ENCODE measurements around the gene NUP54. TPM values are rescaled to one million over a fixed set of nuclear protein-coding genes. Genes with fewer than 3 reads are reported as not detected.

Gene NUP54
- total and polyA plus RNA-seq, 9 of the 15 experiments (the other 6 are each of a cell fraction or from before 2014, with no cell fraction given), result 29.6 to 115 (median 67.7) TPM

DNA sequence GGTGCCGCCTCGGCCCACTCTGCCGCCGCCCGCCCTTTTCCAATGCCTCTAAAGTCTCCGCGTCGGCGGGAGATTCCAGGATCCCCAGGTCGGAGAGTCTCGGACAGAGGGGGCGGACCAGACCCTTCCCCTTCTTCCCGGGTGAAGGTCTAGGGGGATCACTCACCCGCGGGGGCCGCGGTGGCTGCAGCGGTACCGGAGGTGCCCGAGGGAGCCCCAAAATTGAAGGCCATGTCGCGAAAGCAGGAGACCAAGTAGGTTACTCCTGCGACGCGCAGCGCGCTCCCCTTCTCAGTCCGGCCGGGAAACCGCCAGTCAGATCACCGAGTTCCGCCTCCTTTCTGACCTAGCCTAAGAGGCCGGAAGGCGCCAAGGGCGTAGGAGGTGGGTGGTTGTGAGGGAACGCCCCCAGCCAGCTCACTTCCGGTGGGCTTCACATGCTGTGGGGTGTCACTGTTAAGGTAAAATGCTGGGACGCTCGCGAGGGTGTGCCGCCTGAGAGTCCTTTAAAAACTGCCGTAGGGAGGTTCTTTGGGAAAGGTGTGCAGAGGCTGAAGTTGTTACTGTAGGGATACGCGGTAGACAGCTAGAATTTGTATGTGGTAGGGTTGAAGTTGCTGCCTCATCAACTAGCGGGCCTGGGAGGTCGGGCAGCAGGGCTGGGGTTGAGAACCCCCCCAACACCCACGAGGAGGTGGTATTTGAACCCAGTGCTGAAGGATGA lies at the start of gene NUP54 (continued):
- TF ChIP-seq C11orf30 (IDR thresholded peaks at IDR 0.05; ENCODE audit: low read depth), result peak; percentile 98
- TF ChIP-seq, protein P1, sequence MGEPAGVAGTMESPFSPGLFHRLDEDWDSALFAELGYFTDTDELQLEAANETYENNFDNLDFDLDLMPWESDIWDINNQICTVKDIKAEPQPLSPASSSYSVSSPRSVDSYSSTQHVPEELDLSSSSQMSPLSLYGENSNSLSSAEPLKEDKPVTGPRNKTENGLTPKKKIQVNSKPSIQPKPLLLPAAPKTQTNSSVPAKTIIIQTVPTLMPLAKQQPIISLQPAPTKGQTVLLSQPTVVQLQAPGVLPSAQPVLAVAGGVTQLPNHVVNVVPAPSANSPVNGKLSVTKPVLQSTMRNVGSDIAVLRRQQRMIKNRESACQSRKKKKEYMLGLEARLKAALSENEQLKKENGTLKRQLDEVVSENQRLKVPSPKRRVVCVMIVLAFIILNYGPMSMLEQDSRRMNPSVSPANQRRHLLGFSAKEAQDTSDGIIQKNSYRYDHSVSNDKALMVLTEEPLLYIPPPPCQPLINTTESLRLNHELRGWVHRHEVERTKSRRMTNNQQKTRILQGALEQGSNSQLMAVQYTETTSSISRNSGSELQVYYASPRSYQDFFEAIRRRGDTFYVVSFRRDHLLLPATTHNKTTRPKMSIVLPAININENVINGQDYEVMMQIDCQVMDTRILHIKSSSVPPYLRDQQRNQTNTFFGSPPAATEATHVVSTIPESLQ (CRISPR knock-in tag; IDR thresholded peaks at IDR 0.05), result peak; percentile 51; the same call in 1 of the 2 replicates
- TF ChIP-seq TBP (optimal IDR thresholded peaks at IDR 0.05; ENCODE audit: low read depth, low read length), result peak; percentile 97
- TF ChIP-seq, protein P2, sequence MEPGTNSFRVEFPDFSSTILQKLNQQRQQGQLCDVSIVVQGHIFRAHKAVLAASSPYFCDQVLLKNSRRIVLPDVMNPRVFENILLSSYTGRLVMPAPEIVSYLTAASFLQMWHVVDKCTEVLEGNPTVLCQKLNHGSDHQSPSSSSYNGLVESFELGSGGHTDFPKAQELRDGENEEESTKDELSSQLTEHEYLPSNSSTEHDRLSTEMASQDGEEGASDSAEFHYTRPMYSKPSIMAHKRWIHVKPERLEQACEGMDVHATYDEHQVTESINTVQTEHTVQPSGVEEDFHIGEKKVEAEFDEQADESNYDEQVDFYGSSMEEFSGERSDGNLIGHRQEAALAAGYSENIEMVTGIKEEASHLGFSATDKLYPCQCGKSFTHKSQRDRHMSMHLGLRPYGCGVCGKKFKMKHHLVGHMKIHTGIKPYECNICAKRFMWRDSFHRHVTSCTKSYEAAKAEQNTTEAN (CRISPR knock-in tag; IDR thresholded peaks at IDR 0.05), result peak; percentile 90; the same call in 1 of the 2 replicates
- TF ChIP-seq, protein P3, sequence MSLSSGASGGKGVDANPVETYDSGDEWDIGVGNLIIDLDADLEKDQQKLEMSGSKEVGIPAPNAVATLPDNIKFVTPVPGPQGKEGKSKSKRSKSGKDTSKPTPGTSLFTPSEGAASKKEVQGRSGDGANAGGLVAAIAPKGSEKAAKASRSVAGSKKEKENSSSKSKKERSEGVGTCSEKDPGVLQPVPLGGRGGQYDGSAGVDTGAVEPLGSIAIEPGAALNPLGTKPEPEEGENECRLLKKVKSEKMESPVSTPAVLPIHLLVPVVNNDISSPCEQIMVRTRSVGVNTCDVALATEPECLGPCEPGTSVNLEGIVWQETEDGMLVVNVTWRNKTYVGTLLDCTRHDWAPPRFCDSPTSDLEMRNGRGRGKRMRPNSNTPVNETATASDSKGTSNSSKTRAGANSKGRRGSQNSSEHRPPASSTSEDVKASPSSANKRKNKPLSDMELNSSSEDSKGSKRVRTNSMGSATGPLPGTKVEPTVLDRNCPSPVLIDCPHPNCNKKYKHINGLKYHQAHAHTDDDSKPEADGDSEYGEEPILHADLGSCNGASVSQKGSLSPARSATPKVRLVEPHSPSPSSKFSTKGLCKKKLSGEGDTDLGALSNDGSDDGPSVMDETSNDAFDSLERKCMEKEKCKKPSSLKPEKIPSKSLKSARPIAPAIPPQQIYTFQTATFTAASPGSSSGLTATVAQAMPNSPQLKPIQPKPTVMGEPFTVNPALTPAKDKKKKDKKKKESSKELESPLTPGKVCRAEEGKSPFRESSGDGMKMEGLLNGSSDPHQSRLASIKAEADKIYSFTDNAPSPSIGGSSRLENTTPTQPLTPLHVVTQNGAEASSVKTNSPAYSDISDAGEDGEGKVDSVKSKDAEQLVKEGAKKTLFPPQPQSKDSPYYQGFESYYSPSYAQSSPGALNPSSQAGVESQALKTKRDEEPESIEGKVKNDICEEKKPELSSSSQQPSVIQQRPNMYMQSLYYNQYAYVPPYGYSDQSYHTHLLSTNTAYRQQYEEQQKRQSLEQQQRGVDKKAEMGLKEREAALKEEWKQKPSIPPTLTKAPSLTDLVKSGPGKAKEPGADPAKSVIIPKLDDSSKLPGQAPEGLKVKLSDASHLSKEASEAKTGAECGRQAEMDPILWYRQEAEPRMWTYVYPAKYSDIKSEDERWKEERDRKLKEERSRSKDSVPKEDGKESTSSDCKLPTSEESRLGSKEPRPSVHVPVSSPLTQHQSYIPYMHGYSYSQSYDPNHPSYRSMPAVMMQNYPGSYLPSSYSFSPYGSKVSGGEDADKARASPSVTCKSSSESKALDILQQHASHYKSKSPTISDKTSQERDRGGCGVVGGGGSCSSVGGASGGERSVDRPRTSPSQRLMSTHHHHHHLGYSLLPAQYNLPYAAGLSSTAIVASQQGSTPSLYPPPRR (CRISPR knock-in tag; IDR thresholded peaks at IDR 0.05; ENCODE audit: borderline replicate concordance), result 0 out of 2 replicates have a peak, but pooled peaks have one; percentile 60
- TF ChIP-seq MED1 (CRISPR knock-in tag; IDR thresholded peaks at IDR 0.05; ENCODE audit: borderline replicate concordance), result no peak
- TF ChIP-seq, protein P4, sequence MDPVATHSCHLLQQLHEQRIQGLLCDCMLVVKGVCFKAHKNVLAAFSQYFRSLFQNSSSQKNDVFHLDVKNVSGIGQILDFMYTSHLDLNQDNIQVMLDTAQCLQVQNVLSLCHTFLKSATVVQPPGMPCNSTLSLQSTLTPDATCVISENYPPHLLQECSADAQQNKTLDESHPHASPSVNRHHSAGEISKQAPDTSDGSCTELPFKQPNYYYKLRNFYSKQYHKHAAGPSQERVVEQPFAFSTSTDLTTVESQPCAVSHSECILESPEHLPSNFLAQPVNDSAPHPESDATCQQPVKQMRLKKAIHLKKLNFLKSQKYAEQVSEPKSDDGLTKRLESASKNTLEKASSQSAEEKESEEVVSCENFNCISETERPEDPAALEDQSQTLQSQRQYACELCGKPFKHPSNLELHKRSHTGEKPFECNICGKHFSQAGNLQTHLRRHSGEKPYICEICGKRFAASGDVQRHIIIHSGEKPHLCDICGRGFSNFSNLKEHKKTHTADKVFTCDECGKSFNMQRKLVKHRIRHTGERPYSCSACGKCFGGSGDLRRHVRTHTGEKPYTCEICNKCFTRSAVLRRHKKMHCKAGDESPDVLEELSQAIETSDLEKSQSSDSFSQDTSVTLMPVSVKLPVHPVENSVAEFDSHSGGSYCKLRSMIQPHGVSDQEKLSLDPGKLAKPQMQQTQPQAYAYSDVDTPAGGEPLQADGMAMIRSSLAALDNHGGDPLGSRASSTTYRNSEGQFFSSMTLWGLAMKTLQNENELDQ (CRISPR knock-in tag; IDR thresholded peaks at IDR 0.05; ENCODE audit: borderline replicate concordance), result peak; percentile 94
- TF ChIP-seq YY1 (IDR thresholded peaks at IDR 0.05; ENCODE audit: borderline replicate concordance in 1 of 3, control insufficient read depth in 1 of 3, extremely low read depth in 1 of 3, insufficient read depth in 3 of 3, insufficient read length in 1 of 3, insufficient replicate concordance in 2 of 3, low read depth in 1 of 3, low read length in 2 of 3), result peak; percentile 9 to 72 (median 64)
- TF ChIP-seq MEF2D (tag; conservative IDR thresholded peaks at IDR 0.05; ENCODE audit: low read depth), result peak; percentile 44; the same call in 1 of the 2 replicates
- 0 out of 2 replicates have a peak, but pooled peaks have one; percentile 32 for TF ChIP-seq ZNF121 (CRISPR knock-in tag; conservative IDR thresholded peaks at IDR 0.05)
- no peak for TF ChIP-seq ZNF165 (CRISPR knock-in tag; IDR thresholded peaks at IDR 0.05; ENCODE audit: borderline replicate concordance)
- peak; percentile 67; the same call in 1 of the 2 replicates for TF ChIP-seq ZBED1 (IDR thresholded peaks at IDR 0.05)
- TF ChIP-seq POLR2A (conservative IDR thresholded peaks at IDR 0.05), result peak; percentile 97
- TF ChIP-seq CTBP1 (IDR thresholded peaks at IDR 0.05; ENCODE audit: borderline replicate concordance), result peak; percentile 82; the same call in 1 of the 2 replicates
- no peak for TF ChIP-seq SRSF7 (optimal IDR thresholded peaks at IDR 0.05; ENCODE audit: low read depth, low read length)
- TF ChIP-seq NR3C1 (CRISPR knock-in tag; IDR thresholded peaks at IDR 0.05), result no peak
- TF ChIP-seq HLTF (IDR thresholded peaks at IDR 0.05), result peak; percentile 47; the same call in 1 of the 2 replicates

All from K562 (cell line).